ENCODE results near the gene HOTAIR.

HOTAIR gene

GRCh38 chr12:54019924-54020590 is 45.3 kb upstream of the HOTAIR start:
- no peak for DNase-seq (ENCODE audit: low read depth)
- H3K4me3 ChIP-seq (ENCODE audit: low read depth, low read length), result no peak overlapping the region
- no peak for TF ChIP-seq CTCF (IDR thresholded peaks at IDR 0.05; ENCODE audit: insufficient read depth, low read depth, low read length, missing control alignments)

GRCh38 chr12:54019091-54019811 is 44.5 kb upstream of the HOTAIR start:
- no peak for TF ChIP-seq CTCF (IDR thresholded peaks at IDR 0.05; ENCODE audit: insufficient read depth, low read depth, low read length, missing control alignments)
- H3K4me3 ChIP-seq (ENCODE audit: low read depth, low read length), result no peak overlapping the region
- no peak for DNase-seq (ENCODE audit: low read depth)

- no peak for DNase-seq (ENCODE audit: low read depth)
- H3K4me3 ChIP-seq (ENCODE audit: low read depth, low read length), result peak overlapping the region; percentile 63
- no peak for TF ChIP-seq CTCF (IDR thresholded peaks at IDR 0.05; ENCODE audit: insufficient read depth, low read depth, low read length, missing control alignments)
These were observed 43.8 kb upstream of the HOTAIR start for GRCh38 chr12:54018468-54018984.

- H3K4me3 ChIP-seq (ENCODE audit: low read depth, low read length), result peak overlapping the region; percentile 63
- TF ChIP-seq CTCF (IDR thresholded peaks at IDR 0.05; ENCODE audit: insufficient read depth, low read depth, low read length, missing control alignments), result no peak
- DNase-seq (ENCODE audit: low read depth), result peak; percentile 95
These were observed 43.2 kb upstream of the HOTAIR start for GRCh38 chr12:54017878-54018467.

GRCh38 chr12:54017027-54017788 is 42.5 kb upstream of the HOTAIR start:
- peak overlapping the region; percentile 63 for H3K4me3 ChIP-seq (ENCODE audit: low read depth, low read length)
- TF ChIP-seq CTCF (IDR thresholded peaks at IDR 0.05; ENCODE audit: insufficient read depth, low read depth, low read length, missing control alignments), result peak; percentile 8
- no peak for DNase-seq (ENCODE audit: low read depth)

- no peak for DNase-seq (ENCODE audit: low read depth)
- TF ChIP-seq CTCF (IDR thresholded peaks at IDR 0.05; ENCODE audit: insufficient read depth, low read depth, low read length, missing control alignments), result no peak
- H3K4me3 ChIP-seq (ENCODE audit: low read depth, low read length), result no peak overlapping the region
These were observed 41.8 kb upstream of the HOTAIR start for GRCh38 chr12:54016478-54016964.

Measured in GM12865 (cell line).